HG03045 (cell line): ENCODE measurements around the gene ACBD6.

Source experiments
- ATAC-seq: cut with Tn5 transposase; IDR thresholded peaks from one replicate; pipeline ENCODE4 v1.9.1; 2021; ENCODE audit warnings: mild to moderate bottlenecking, moderate library complexity; ENCODE audit not compliant: unreplicated experiment

ACBD6 gene

GRCh38 chr1:180527101-180527669, 24.8 kb upstream of the ACBD6 start:
- no peak for ATAC-seq

GRCh38 chr1:180525715-180526039, 23.3 kb upstream of the ACBD6 start:
- ATAC-seq = no peak

GRCh38 chr1:180524915-180525714, 22.7 kb upstream of the ACBD6 start:
- no peak for ATAC-seq

DNA sequence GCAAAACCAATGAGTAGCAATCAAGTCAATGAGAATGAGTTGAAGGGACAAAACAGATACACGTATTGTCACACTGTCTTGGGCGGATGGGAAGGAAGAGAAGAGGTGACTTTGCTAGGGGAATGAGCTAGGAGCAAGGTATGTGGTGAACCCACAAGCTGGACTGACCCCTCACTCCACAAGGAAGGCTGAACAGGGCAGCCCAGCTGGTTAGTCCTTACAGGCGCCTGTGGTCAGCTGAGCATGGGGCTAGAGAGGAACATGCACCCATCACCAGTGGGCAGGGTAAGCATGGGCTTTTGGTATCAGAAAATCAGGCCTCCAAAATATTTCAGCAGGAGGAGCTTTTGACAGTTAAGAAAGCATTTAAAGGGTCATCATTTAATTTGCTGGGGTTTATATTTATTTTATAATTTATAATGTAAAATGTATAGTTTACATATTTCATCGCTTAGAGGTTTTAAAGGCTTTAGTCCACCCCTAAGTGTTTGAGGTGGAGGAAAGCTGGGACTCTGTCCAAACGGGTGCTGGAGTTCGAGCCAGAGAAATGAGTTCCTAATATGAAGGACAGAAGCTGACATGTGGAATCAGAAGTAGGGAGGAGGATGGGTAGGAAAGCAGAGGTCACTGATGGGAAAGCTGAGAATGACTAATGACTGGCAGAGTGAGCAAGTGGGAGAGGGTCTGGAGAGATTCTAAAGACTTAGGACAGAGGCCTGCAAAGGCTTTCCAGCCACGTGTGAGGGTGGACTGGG, 22.0 kb upstream of the ACBD6 start:
- ATAC-seq = no peak

GRCh38 chr1:180522213-180522515, 19.8 kb upstream of the ACBD6 start:
- no peak for ATAC-seq

GRCh38 chr1:180521474-180522212, 19.3 kb upstream of the ACBD6 start:
- no peak for ATAC-seq

GRCh38 chr1:180519846-180520245, 17.5 kb upstream of the ACBD6 start:
- no peak for ATAC-seq

- peak; percentile 85 for ATAC-seq
Observed at GRCh38 chr1:180515857-180516388, 13.5 kb upstream of the ACBD6 start.

DNA sequence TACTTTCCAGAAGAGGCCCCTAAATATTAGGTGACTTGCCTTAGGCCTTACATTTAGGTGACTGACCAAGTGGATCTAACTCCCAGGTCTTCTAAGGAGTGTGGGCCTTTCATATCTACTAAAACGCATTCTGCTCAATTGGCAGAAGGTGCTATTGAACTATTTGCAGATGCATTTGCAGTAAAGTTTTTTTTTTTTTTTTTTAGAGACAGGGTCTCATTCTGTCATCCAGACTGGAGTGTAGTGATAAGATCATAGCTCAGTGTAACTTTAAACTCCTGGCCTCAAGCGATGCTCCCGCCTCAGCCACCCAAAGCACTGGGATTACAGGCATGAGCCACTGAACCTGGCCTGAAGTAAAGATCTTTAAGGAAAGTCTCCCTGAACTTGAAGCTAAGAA, 13.0 kb upstream of the ACBD6 start:
- no peak for ATAC-seq

- ATAC-seq = no peak
Observed at GRCh38 chr1:180513531-180513930, 11.2 kb upstream of the ACBD6 start.

DNA sequence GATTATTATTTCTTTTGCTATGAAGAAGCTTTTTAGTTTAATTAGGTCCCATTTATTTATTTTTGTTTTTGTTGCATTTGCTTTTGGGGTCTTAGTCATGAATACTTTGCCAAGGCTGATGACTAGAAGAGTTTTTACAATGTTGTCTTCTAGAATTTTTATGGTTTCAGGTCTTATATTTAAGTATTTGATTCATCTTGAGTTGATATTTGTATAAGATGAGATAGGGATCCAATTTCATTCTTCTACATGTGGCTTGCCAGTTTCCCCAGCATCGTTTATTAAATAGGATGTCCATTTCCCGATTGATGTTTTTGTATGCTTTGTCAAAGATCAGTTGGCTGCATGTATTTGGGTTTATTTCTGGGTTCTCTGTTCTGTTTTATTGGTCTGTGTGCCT, 8.5 kb upstream of the ACBD6 start:
- no peak for ATAC-seq

GRCh38 chr1:180508725-180509097, 6.3 kb upstream of the ACBD6 start:
- no peak for ATAC-seq

GRCh38 chr1:180507795-180508724, 5.7 kb upstream of the ACBD6 start:
- no peak for ATAC-seq

DNA sequence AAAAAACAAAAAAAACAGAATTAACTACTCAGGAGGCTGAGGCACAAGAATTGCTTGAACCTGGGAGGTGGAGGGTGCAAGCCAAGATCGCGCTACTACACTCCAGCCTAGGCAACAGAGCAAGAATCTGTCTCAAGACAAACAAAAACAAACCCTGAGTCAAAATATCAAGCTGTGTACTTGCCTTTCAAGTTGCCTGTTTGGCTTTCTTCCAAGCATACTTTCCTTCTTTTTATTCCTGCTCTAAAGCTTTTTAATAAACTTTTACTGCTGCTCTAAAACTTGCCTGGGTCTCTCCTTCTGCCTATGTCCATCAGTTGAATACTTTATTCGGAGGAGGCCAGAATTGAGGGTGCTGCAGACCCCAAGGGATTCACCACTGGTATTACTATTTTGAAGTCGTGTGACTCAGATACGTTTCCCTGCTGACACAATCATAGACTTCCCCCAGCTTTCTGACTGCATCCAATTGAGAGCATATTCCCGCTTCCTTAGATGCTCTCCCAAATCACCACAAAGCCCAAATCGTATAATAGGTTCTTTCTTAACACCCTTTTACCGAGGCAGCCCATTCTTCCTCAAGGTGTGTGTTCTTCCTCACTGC, 3.5 kb upstream of the ACBD6 start:
- no peak for ATAC-seq

GRCh38 chr1:180504186-180504585, 1.8 kb upstream of the ACBD6 start:
- ATAC-seq = no peak

- peak; percentile 3 for ATAC-seq
Observed at GRCh38 chr1:180503280-180503862, 994 bp upstream of the ACBD6 start.

DNA sequence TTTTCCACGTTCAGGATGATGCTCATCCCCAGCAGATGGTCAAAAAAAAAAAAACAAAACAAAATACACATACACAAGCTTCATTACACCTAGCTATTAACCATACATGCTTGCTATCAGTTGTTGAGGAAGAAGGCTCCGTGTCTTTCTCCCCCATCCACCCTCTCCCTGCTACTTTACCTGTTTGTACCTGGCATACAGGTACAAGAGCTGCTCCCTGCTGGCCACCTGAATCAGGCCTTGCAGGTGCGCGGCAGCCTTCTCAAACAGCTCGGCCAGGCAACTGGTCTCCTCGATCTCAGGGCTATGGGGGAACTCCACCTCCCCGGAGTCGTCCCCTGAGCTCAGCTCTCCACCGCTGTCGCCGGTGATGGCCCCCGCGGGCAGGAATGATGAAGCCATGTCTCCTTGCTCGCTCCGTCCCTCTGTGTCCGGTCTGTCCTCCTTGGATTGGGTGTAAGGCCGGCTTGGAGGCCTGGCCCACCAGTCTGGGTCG, 464 bp downstream of the ACBD6 start:
- ATAC-seq = peak; percentile 44

DNA sequence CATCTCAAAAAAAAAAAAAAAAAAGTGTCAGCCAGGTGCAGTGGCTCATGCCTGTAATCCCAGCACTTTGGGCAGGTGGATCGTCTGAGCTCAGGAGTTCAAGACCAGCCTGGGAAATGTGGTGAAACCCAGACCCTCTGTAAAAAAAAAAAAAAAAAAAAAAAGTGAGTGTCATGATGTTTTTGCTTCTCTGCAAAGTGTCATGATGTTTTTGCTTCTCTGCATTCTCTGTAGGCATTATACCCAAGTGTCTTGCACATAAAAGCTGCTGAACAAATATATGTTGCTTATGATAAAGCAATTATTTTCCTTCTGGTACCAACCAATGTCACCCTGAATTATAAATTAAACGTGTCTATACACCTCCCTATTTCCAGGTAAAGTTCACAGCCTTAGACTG, 1.7 kb downstream of the ACBD6 start:
- ATAC-seq = no peak

- ATAC-seq = no peak
Observed at GRCh38 chr1:180498594-180498993, 3.8 kb downstream of the ACBD6 start.
